GM12892 (cell line): Measurements from ENCODE around the gene NCK2.

Source experiments
- DNase-seq: peaks from one replicate; pipeline ENCODE4 v3.0.0; 2011; ENCODE audit not compliant: insufficient read length
- FAIRE-seq: peaks from 2 replicates; lab custom pipeline; 2011; peaks lifted over from hg19 to GRCh38; lab: Jason Lieb, UNC
- POLR2A ChIP-seq: IDR thresholded peaks from 2 replicates; pipeline ENCODE4 v1.6.1; 2011; ENCODE audit warnings: low read depth, low read length, control low read depth
- POLR2AphosphoS5 ChIP-seq: IDR thresholded peaks from 2 replicates; pipeline ENCODE4 v1.6.1; 2011; ENCODE audit warnings: low read depth, low read length, control low read depth
- TAF1 ChIP-seq: IDR thresholded peaks from 2 replicates; pipeline ENCODE4 v1.6.1; 2011; ENCODE audit warnings: low read depth, mild to moderate bottlenecking, control low read depth, low read length, borderline replicate concordance

The NCK2 gene

GRCh38 chr2:105919191-105919811 lies 174.6 kb downstream of the NCK2 start:
- no peak for TF ChIP-seq POLR2A
- TF ChIP-seq TAF1 = no peak
- no peak for TF ChIP-seq POLR2AphosphoS5
- FAIRE-seq = no peak

GRCh38 chr2:105919826-105920225 lies 175.1 kb downstream of the NCK2 start:
- no peak for TF ChIP-seq POLR2A
- TF ChIP-seq POLR2AphosphoS5 = no peak
- no peak for TF ChIP-seq TAF1
- DNase-seq = no peak

More at GRCh38 chr2:105919191-105919811, 174.6 kb downstream of the NCK2 start:
- no peak for DNase-seq

GRCh38 chr2:105924271-105924670 lies 179.6 kb downstream of the NCK2 start:
- DNase-seq = no peak
- FAIRE-seq = no peak
- TF ChIP-seq TAF1 (no peak), POLR2A (no peak), POLR2AphosphoS5 (no peak)

More at GRCh38 chr2:105919826-105920225, 175.1 kb downstream of the NCK2 start:
- no peak for FAIRE-seq

GRCh38 chr2:105924932-105925331 lies 180.2 kb downstream of the NCK2 start:
- TF ChIP-seq POLR2AphosphoS5 (no peak), POLR2A (no peak), TAF1 (no peak)
- no peak for FAIRE-seq

GRCh38 chr2:105925390-105925789 lies 180.7 kb downstream of the NCK2 start:
- FAIRE-seq (no peak), DNase-seq (no peak)
- TF ChIP-seq POLR2A (no peak), TAF1 (no peak), POLR2AphosphoS5 (no peak)

More at GRCh38 chr2:105924932-105925331, 180.2 kb downstream of the NCK2 start:
- DNase-seq = no peak

- no peak for DNase-seq
- no peak for FAIRE-seq
- TF ChIP-seq TAF1 = no peak
- no peak for TF ChIP-seq POLR2A
- TF ChIP-seq POLR2AphosphoS5 = no peak
These were observed 182.4 kb downstream of the NCK2 start for GRCh38 chr2:105926960-105927678.

- TF ChIP-seq POLR2AphosphoS5 (no peak), POLR2A (no peak), TAF1 (no peak)
- FAIRE-seq (no peak), DNase-seq (no peak)
These were observed 183.4 kb downstream of the NCK2 start for GRCh38 chr2:105928086-105928485.

GRCh38 chr2:105928563-105928962 lies 183.9 kb downstream of the NCK2 start:
- DNase-seq = no peak
- FAIRE-seq = no peak
- TF ChIP-seq POLR2AphosphoS5 = no peak
- TF ChIP-seq TAF1 = no peak
- TF ChIP-seq POLR2A = no peak

GRCh38 chr2:105929516-105929915 lies 184.8 kb downstream of the NCK2 start:
- no peak for DNase-seq
- FAIRE-seq = no peak
- TF ChIP-seq POLR2AphosphoS5 = no peak
- TF ChIP-seq POLR2A = no peak
- TF ChIP-seq TAF1 = no peak

- FAIRE-seq (no peak), DNase-seq (no peak)
- TF ChIP-seq TAF1 (no peak), POLR2AphosphoS5 (no peak), POLR2A (no peak)
These were observed 187.9 kb downstream of the NCK2 start for GRCh38 chr2:105932582-105932981.

GRCh38 chr2:105933906-105934305 lies 189.2 kb downstream of the NCK2 start:
- FAIRE-seq = no peak
- TF ChIP-seq POLR2AphosphoS5 (no peak), POLR2A (no peak), TAF1 (no peak)
- no peak for DNase-seq

GRCh38 chr2:105934467-105934866 lies 189.8 kb downstream of the NCK2 start:
- no peak for DNase-seq
- no peak for FAIRE-seq
- TF ChIP-seq POLR2AphosphoS5 (no peak), TAF1 (no peak), POLR2A (no peak)
